HG03108 (cell line): ENCODE measurements around the gene NAT8L.

Experiments used
- ATAC-seq: cut with Tn5 transposase; IDR thresholded peaks from one replicate; pipeline ENCODE4 v1.9.1; 2021; ENCODE audit warnings: moderate library complexity; ENCODE audit not compliant: unreplicated experiment

Gene NAT8L

DNA sequence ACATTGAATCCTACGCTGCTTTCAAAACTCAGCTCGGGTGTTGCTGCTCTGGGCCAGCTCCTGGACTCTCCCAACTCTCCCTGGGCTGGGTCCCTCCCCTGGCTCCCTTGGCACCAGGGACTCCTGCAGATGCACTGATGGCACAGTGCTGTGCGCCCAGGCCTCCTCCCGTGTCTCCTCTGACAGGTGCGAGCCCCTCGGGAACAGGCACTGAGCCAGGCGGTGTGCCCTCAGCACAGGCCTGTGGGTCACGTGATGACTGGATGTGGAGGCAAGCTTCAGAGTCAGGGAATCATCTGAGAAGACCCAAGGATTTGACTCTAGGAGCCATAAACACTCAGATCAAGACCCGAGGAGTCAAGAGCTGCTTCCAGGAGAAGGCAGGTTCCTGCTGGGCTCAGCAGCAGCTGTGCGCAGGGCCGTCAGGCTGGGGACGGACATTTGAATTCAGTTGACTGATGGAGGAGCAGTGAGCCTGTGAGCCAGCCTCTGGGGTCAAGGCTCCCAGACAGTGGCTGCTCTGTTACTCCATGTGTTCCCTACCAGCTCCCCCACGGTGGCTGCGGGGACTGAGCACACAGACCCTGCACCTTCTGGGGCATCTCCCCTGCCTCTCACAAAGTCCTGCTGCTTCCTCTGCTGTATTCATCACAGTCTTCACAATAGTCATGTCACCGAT lies 33.0 kb downstream of the NAT8L start:
- ATAC-seq = no peak

DNA sequence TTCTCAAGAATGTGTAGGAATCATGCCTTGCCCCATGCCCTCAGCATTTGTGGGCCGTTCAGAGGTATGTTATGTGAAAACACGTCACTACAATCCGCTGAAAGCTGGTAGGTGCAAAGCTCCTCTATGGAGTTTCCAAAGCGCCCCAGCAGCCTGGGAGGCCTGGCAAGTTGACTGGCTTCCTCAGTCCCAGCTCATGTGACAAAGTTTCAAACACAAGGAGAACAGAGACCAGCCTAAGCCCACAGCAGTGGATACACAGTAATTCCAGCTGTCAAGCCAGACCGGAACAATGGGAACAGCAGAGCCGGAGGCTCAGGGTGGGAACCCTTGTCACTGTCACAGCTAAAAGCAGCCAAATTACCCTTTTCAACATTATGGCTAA lies 33.5 kb downstream of the NAT8L start:
- ATAC-seq = no peak

DNA sequence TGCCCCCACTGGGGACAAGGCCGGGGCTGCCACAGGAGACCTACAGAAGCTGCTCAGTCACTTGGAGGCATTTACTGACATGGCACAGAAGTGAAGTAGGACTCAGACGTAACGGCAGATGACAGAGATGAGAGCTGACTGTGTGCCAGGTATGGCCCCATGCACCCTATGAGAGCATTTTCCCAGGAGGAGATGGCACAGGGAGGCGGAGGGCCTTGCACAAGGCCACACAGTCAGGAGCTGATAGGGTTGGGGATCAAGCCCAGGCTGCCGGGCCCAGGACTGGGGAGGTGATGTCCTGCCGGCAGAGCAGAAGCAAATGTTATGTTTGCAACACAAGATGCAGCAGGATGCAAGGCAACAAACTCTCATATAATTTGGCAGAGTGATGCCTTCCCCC lies 34.1 kb downstream of the NAT8L start:
- no peak for ATAC-seq

DNA sequence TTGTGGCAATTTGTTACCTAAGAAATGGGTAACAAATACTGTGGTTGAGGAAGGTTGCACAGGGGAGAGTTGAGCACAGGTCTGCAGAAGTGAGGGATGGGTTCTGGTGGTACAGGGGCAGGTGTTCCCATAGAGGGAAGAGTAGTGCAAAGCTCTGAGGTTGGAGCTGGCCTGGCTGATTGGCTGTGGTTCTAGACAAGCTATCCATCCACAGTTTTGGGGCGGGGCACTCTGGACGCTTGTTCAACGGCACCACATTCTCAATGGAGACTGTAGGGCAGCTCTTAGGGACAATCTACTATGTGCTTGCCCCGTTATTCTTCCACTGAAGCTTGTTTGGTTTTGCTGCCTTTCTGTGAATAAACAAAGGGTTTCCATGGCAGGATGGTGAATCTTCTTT lies 35.4 kb downstream of the NAT8L start:
- ATAC-seq = no peak

DNA sequence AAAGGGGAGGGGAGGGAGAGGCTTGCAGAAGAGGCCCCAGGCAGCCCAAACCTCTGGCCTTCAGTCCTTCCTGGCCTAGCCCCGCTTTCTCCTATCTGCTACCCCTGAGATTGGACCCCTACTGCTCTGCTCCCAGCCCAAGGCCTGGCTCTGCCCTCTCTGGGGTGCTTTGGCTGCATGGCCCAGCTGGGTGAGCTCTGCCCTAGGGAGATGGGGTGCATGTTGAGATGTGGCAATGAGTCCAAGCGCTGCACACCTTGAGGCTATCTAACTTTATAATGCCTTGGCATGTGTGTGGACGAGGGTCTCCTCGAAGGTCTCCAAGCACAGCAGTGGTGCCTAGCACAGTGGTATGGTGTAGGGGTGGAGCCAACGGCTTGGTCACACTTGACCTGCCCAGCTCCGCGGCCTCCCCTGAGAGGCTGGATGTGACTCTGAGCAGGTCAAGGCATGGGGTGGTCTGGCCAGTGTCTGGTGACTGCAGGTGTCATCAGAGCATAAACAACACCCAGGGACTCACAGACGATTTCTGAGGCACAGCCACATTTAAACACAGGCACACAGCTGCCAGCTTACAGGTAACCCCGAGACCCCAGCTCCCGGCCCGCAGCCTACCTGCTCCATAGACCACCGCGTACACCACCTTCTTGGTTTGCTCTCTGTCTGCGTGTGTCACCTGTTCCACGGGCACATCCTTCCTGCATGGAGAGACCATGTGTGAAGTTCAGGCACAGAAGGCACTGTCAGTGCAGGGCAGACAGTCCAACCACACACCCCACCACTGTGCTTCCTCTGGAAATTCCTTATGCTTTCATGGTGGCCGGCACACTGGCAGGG lies 36.3 kb downstream of the NAT8L start:
- ATAC-seq = no peak

DNA sequence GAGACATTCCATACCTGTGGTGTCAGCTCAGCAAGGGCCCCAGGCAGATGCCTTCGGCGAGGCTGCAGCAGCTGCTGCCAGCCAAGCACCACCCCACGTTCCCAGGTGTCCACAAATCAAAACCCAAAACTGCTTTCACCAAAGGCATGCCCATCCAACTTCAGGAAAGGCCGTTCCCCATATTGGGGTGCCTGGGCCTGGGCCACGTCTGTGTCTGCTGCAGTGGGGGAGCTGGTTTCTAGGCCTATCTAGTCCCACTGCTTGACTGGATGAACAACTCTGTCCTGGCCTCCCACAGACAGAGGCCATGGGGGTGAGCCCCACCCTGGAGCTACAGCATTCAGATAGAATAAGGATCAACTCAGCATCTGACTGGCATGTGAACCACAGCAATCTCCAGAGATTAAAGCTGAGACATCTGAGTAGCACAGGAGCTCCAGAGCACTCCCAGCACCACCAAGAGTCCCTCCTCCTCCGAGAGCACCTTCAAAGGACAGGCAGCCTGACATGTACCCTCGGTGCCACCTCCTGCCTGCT lies 37.0 kb downstream of the NAT8L start:
- ATAC-seq = no peak

DNA sequence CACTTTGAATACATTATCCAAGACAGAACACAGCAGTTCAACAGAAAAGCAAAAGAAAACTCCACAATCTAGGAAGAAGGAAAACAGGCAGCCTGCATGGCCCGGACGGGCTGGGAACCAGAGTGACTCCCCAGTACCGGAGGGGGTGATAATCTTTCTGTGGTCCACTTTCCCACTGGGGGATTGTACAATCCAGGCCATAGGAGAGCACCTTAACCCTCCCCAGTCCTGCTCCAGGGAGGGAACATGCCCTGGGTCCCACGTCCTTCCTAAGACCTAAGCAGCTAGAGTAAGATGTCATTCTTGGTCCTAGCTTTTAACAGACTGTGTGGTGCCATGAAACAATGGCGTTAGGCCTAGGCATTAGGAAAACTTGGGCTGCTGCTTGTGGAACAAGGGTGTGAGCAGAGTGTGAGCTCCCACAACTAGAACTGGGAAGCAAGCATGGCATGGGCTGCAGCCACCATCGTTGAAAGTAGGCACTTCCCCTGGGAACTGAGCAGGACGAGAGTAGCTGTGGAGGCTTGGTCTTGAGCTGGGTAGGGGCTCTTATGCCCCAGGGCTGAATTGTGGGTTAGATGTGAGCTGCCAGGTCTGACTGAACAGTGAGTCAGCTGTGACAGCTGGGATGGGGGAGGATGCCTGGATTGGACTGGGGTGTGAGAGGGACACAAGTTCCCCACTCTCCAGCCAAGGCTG lies 42.4 kb downstream of the NAT8L start:
- no peak for ATAC-seq

DNA sequence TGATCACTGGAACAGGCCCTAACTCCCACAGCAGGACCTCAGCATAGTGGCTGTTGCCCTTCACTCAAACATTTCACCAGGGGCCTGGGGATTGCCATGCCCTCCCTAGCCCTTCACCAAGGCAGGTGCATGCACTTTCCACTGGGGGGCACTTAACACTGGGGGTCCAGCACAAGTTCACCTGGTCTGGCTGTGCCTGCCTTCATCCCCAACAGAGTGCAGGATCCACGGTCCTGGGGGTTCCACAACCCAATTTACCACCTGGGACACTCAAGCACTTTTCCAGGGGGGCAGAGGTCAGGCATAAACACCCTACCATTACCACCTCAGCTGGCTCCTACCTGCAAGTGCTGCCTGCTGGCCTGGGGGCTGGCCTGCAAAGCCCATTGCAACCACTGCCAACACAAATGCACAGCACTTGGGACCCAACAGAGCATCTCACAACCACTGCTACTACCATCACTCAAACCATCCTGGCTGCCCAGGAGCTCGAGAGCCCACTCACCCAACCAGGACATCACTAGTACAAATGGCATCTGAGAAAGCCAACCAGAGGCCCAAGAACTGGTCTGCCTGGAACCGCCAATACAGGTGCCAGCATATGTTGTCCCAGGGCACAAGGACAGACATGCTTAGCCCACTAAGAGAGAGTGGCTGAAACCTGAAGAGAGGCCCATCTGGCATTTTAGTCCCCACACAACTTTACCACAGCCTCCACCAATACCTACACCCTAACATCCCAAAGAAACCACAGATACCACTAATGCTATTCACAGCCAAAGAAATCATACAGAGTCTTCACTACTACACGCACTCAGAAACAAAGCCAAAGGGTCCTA lies 43.1 kb downstream of the NAT8L start:
- no peak for ATAC-seq

DNA sequence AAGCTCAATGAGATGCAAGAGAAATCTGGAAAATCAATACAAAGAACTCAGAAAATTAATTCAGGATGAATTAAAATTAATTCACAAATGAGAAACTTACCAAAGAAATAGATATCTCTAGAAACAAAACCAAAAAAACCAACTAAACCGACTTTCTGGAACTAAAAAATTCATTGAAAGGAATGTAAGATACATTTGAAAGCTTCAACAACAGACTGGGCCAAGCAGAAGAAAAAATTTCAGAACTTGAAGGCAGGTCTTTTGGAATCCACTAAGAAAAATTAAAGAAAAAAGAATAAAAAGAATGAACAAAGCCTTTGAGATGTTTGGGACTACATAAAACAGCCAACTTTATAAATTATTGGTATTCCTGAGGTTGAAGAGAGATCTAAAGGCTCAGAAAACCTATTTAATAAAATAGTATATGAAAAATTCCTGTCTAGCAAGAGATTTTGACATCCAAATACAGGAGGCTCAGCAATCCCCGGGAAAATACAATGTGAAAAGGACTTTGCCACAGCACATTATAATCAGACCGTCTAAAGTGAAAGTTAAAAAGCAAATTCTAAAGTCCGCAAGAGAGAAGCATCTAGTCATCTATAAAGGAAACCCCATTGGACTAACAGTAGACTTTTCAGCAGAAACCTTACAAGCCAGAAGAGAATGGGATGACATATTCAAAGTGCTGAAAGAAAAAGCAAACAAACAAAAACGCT lies 44.2 kb downstream of the NAT8L start:
- ATAC-seq = no peak

DNA sequence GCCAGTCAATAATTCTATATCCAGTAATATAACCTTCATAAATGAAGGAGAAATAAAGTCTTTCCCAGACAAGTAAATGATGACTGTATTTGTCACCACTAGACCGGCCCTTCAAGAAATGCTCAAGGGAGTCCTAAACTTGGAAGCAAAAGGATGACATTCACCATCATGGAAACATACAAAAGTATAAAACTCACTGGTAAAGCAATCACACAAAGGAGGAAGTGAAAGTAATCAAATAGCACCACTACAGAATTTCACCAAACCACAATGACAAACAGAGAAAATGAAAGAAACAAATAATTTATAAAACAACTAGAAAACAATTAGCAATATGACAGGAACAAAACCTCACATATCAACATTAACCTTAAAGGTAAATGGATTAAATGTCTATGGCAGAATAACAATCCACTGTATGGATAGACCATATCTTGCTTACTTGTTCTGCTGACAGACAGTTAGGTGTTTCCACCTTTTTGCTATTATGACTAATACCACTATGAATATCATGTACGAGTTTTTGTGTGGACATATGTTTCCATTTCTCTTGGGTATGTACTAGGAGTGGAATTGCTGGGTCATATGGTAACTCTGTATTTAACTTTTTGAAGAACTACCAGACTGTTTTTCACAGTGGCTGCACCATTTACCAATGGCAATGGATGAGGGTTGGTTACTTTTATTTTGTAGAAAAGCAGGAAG lies 44.9 kb downstream of the NAT8L start:
- no peak for ATAC-seq

DNA sequence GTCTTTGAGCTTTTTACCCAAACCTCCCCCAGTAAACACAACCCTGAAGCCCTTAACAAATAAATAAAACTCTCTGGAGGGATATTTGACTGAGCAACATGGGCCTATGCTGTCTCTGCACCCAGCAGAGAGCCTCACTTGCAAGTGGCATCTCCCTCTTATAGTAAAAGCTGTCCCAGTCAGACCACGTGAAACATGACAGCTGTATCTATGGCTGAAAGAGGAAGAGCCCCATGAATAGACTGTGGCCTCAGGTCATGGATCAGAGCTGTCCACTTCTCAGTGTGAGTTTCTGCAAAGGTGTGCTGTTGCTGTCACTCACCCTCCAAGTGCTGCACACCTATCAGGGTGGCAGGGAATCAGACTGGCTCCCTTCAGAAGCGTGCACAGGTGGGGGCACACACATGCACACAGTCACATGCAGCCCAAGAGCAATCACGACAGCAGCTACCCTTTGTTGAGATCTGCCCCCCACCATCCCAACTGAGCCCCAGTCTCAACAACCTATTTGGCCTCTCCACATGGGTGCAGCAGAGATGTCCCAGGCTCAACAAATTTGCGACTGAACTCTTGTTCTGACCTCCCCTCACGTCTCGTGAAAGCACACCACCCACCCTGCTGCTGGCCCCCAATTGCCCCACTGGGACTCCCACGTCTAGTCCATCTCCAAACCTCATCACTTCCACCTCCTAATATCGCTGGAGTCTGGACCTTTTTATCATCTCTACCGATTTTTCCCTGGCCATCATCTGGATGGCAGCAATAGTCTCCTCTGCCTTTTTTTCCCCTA lies 45.6 kb downstream of the NAT8L start:
- ATAC-seq = no peak

DNA sequence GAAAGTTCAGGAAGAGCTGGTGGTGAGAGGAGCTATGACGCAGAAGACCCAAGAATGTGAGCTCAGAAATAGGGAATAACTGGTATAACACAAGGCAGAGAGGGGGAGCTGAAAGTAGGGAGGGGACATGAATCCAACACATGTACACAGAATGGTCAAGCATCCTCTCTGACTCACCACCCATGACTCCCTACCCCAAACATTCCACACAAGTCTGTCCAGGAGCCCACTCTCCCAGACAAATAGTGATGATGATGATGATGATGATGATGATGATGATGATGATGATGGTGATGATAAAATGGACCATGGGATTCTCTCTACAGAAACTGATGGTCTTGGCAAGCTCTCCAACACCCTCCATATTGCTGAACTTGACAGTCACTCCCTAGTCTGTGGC lies 46.4 kb downstream of the NAT8L start:
- ATAC-seq = no peak

DNA sequence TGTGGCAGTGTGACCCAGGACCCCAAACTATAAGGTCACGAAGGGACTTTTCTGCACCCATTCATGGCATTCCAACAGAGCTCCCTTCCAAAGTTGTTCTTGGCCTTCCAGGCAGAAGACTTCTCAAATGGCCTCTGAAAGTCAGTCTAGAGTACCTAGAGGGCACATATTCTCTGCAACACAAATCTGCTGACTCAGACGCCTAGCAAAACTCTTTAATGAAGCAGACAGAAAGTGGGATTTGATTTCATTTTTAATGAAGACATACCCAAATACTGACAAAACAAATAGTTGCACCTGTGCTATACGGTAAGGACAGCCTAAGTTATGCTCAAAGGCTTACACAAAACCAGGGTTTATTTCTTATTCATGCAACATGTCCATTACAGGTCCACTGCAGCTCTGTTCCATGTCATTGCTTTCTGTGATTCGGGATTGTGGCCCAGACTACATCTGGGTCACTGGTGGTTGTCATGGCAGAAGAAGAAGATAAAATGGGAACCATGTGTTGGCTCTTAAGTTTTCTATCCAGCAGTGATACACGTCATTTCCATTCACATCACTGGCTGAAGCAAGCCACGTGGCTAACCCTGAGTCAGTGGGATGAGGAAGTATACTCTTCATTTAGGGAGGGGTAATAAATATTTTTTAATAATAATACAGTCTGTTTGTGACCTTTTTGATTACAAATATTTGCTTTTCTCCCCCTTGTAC lies 57.7 kb downstream of the NAT8L start:
- ATAC-seq = no peak
